HEK293 (cell line): ENCODE results near the gene CFL1.
A peak's percentile ranks its signal among the peaks of the same experiment; 100 is the strongest.

Experiments
- KLF1 ChIP-seq: fragments of 450-650 bp; formaldehyde crosslinking; IDR thresholded peaks from 2 replicates; pipeline ENCODE4 v1.5.1; 2016; ENCODE audit warnings: missing biosample characterization, missing genetic modification characterization
- KLF16 ChIP-seq: fragments of 450-650 bp; formaldehyde crosslinking; IDR thresholded peaks from 2 replicates; pipeline ENCODE4 v1.5.1; 2017; ENCODE audit warnings: missing biosample characterization, missing genetic modification characterization
- WT1 ChIP-seq: fragments of 450-650 bp; formaldehyde crosslinking; IDR thresholded peaks from 2 replicates; pipeline ENCODE4 v1.5.1; 2016; ENCODE audit warnings: missing biosample characterization, missing genetic modification characterization
- ZNF274 ChIP-seq, 2 experiments: fragments of 200-500 bp in 1 of 2; fragments of 450-650 bp in 1 of 2; sonication (Bioruptor generic) in 1 of 2; formaldehyde crosslinking in 1 of 2; IDR thresholded peaks; 2 replicates each; pipeline versions ENCODE4 v1.5.1 to v1.6.1; 2014 to 2016; ENCODE audit warnings: borderline replicate concordance in 1 of 2, inconsistent platforms in 1 of 2, low read length in 1 of 2, missing biosample characterization in 1 of 2, missing genetic modification characterization in 1 of 2
- ZNF335 ChIP-seq: fragments of 450-650 bp; formaldehyde crosslinking; conservative IDR thresholded peaks from 2 replicates; pipeline ENCODE4 v1.5.1; 2016; ENCODE audit warnings: missing biosample characterization, missing genetic modification characterization
- ZNF555 ChIP-seq: fragments of 450-650 bp; formaldehyde crosslinking; conservative IDR thresholded peaks from 2 replicates; pipeline ENCODE4 v1.5.1; 2017; ENCODE audit warnings: missing biosample characterization, mild to moderate bottlenecking, missing genetic modification characterization, inconsistent platforms
- ZSCAN30 ChIP-seq: fragments of 450-650 bp; IDR thresholded peaks from 2 replicates; pipeline ENCODE4 v1.5.1; 2018; ENCODE audit warnings: missing biosample characterization, mild to moderate bottlenecking, missing genetic modification characterization, moderate library complexity
- TF ChIP-seq, protein P1 (sequence below): fragments of 450-650 bp; formaldehyde crosslinking; IDR thresholded peaks from 2 replicates; pipeline ENCODE4 v1.5.1; 2016; ENCODE audit warnings: missing biosample characterization, missing genetic modification characterization
- TF ChIP-seq, protein P2 (sequence below): fragments of 450-650 bp; formaldehyde crosslinking; IDR thresholded peaks from 2 replicates; pipeline ENCODE4 v1.5.1; 2016; ENCODE audit warnings: missing biosample characterization, missing genetic modification characterization
- TF ChIP-seq, protein P3 (sequence below): fragments of 450-650 bp; formaldehyde crosslinking; conservative IDR thresholded peaks from 2 replicates; pipeline ENCODE4 v1.5.1; 2016; ENCODE audit warnings: low read depth, missing biosample characterization, missing genetic modification characterization
- TF ChIP-seq, protein P4 (sequence below): sonication (generic); formaldehyde crosslinking; IDR thresholded peaks from 2 replicates; pipeline ENCODE4 v1.8.1; 2022; ENCODE audit warnings: mild to moderate bottlenecking, moderate library complexity, missing genetic modification reagents
- TF ChIP-seq, protein P5 (sequence below): fragments of 450-650 bp; formaldehyde crosslinking; IDR thresholded peaks from 2 replicates; pipeline ENCODE4 v1.5.1; 2016; ENCODE audit warnings: missing biosample characterization, missing genetic modification characterization

DNA sequence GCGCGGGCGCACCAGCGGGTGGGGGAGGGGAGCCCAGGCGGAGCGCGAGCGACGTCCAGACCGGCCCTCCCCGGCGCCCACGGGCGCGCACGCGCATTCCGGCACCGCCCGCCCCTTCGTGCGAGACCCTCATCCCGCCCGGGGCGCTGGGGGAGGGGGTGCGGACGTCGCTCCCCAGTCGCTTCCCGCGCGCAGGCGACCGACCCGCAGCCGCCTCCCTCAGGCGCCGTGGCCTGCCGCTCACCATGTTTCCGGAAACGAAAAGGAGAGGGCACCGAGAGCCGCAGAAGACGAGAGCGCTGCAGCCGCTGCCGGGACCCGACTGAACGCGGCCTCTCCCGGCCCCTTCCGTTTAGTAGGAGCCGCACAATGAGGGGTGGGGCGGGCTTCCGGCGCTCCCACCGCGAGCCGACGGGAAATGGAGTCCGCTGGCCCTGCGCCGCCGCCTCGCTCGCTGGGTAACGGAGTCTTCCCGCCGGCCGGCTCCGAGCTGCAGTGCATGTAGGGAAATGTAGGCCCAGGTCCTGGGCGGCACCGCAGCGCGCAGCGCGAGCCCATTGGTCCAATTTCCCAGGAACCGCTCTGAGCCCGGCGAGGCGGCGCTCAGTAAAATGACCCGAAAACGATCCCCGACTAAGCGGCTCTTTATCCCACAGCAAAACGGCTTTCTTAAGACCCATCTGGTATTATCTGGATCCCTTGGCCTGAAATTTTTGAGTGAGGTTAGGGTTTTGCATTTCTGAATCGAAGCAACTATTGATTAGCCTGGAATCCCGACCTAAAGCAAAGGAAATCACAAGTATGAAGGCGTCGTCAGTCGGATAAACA, at the start of gene CFL1:
- TF ChIP-seq, protein P1, sequence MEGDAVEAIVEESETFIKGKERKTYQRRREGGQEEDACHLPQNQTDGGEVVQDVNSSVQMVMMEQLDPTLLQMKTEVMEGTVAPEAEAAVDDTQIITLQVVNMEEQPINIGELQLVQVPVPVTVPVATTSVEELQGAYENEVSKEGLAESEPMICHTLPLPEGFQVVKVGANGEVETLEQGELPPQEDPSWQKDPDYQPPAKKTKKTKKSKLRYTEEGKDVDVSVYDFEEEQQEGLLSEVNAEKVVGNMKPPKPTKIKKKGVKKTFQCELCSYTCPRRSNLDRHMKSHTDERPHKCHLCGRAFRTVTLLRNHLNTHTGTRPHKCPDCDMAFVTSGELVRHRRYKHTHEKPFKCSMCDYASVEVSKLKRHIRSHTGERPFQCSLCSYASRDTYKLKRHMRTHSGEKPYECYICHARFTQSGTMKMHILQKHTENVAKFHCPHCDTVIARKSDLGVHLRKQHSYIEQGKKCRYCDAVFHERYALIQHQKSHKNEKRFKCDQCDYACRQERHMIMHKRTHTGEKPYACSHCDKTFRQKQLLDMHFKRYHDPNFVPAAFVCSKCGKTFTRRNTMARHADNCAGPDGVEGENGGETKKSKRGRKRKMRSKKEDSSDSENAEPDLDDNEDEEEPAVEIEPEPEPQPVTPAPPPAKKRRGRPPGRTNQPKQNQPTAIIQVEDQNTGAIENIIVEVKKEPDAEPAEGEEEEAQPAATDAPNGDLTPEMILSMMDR (tag by site-specific recombination): no peak
- peak; percentile 88 for TF ChIP-seq KLF16 (tag by site-specific recombination)
- no peak for TF ChIP-seq WT1 (tag by site-specific recombination)
- TF ChIP-seq ZNF555 (tag by site-specific recombination): no peak
- TF ChIP-seq ZSCAN30 (tag by site-specific recombination): no peak
- TF ChIP-seq, protein P2, sequence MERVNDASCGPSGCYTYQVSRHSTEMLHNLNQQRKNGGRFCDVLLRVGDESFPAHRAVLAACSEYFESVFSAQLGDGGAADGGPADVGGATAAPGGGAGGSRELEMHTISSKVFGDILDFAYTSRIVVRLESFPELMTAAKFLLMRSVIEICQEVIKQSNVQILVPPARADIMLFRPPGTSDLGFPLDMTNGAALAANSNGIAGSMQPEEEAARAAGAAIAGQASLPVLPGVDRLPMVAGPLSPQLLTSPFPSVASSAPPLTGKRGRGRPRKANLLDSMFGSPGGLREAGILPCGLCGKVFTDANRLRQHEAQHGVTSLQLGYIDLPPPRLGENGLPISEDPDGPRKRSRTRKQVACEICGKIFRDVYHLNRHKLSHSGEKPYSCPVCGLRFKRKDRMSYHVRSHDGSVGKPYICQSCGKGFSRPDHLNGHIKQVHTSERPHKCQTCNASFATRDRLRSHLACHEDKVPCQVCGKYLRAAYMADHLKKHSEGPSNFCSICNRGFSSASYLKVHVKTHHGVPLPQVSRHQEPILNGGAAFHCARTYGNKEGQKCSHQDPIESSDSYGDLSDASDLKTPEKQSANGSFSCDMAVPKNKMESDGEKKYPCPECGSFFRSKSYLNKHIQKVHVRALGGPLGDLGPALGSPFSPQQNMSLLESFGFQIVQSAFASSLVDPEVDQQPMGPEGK: peak; percentile 79
- TF ChIP-seq, protein P3, sequence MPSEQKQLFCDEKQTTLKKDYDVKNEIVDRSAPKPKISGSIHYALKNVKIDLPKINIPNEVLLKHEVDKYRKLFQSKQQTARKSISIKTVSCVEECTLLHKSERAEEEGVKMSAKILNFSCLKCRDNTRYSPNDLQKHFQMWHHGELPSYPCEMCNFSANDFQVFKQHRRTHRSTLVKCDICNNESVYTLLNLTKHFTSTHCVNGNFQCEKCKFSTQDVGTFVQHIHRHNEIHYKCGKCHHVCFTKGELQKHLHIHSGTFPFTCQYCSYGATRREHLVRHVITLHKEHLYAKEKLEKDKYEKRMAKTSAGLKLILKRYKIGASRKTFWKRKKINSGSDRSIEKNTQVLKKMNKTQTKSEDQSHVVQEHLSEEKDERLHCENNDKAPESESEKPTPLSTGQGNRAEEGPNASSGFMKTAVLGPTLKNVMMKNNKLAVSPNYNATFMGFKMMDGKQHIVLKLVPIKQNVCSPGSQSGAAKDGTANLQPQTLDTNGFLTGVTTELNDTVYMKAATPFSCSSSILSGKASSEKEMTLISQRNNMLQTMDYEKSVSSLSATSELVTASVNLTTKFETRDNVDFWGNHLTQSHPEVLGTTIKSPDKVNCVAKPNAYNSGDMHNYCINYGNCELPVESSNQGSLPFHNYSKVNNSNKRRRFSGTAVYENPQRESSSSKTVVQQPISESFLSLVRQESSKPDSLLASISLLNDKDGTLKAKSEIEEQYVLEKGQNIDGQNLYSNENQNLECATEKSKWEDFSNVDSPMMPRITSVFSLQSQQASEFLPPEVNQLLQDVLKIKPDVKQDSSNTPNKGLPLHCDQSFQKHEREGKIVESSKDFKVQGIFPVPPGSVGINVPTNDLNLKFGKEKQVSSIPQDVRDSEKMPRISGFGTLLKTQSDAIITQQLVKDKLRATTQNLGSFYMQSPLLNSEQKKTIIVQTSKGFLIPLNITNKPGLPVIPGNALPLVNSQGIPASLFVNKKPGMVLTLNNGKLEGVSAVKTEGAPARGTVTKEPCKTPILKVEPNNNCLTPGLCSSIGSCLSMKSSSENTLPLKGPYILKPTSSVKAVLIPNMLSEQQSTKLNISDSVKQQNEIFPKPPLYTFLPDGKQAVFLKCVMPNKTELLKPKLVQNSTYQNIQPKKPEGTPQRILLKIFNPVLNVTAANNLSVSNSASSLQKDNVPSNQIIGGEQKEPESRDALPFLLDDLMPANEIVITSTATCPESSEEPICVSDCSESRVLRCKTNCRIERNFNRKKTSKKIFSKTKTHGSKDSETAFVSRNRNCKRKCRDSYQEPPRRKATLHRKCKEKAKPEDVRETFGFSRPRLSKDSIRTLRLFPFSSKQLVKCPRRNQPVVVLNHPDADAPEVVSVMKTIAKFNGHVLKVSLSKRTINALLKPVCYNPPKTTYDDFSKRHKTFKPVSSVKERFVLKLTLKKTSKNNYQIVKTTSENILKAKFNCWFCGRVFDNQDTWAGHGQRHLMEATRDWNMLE (tag by site-specific recombination): 0 out of 2 replicates have a peak, but pooled peaks have one; percentile 16
- peak; percentile 85 for TF ChIP-seq KLF1 (tag by site-specific recombination)
- TF ChIP-seq, protein P4, sequence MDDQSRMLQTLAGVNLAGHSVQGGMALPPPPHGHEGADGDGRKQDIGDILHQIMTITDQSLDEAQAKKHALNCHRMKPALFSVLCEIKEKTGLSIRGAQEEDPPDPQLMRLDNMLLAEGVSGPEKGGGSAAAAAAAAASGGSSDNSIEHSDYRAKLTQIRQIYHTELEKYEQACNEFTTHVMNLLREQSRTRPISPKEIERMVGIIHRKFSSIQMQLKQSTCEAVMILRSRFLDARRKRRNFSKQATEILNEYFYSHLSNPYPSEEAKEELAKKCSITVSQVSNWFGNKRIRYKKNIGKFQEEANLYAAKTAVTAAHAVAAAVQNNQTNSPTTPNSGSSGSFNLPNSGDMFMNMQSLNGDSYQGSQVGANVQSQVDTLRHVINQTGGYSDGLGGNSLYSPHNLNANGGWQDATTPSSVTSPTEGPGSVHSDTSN: peak; percentile 49; the same call in 1 of the 2 replicates
- TF ChIP-seq ZNF335 (tag by site-specific recombination): peak; percentile 52; the same call in 1 of the 2 replicates
- TF ChIP-seq, protein P5, sequence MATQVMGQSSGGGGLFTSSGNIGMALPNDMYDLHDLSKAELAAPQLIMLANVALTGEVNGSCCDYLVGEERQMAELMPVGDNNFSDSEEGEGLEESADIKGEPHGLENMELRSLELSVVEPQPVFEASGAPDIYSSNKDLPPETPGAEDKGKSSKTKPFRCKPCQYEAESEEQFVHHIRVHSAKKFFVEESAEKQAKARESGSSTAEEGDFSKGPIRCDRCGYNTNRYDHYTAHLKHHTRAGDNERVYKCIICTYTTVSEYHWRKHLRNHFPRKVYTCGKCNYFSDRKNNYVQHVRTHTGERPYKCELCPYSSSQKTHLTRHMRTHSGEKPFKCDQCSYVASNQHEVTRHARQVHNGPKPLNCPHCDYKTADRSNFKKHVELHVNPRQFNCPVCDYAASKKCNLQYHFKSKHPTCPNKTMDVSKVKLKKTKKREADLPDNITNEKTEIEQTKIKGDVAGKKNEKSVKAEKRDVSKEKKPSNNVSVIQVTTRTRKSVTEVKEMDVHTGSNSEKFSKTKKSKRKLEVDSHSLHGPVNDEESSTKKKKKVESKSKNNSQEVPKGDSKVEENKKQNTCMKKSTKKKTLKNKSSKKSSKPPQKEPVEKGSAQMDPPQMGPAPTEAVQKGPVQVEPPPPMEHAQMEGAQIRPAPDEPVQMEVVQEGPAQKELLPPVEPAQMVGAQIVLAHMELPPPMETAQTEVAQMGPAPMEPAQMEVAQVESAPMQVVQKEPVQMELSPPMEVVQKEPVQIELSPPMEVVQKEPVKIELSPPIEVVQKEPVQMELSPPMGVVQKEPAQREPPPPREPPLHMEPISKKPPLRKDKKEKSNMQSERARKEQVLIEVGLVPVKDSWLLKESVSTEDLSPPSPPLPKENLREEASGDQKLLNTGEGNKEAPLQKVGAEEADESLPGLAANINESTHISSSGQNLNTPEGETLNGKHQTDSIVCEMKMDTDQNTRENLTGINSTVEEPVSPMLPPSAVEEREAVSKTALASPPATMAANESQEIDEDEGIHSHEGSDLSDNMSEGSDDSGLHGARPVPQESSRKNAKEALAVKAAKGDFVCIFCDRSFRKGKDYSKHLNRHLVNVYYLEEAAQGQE (tag by site-specific recombination): no peak
- TF ChIP-seq ZNF274 (IDR thresholded peaks at IDR 0.05; ENCODE audit: low read length): no peak
- TF ChIP-seq ZNF274 (tag by site-specific recombination; IDR thresholded peaks at IDR 0.05; ENCODE audit: borderline replicate concordance): no peak
